GM12891 (cell line): ENCODE results near the gene RHOBTB3.

ENCODE experiments used
- PAX5 ChIP-seq: IDR thresholded peaks from 2 replicates; pipeline ENCODE4 v1.6.1; 2011; ENCODE audit warnings: low read length, moderate library complexity, mild to moderate bottlenecking; ENCODE audit not compliant: insufficient read depth, severe bottlenecking
- POLR2A ChIP-seq: IDR thresholded peaks from 2 replicates; pipeline ENCODE4 v1.6.1; 2011; ENCODE audit warnings: low read depth, low read length, control low read depth
- POLR2AphosphoS5 ChIP-seq: IDR thresholded peaks from 2 replicates; pipeline ENCODE4 v1.6.1; 2011; ENCODE audit warnings: low read depth, low read length, control low read depth
- POU2F2 ChIP-seq: IDR thresholded peaks from 2 replicates; pipeline ENCODE4 v1.6.1; 2011; ENCODE audit warnings: low read depth, mild to moderate bottlenecking, control low read depth, low read length, moderate library complexity
- SPI1 ChIP-seq: IDR thresholded peaks from 2 replicates; pipeline ENCODE4 v1.6.1; 2011; ENCODE audit warnings: low read depth, low read length, control low read depth
- TAF1 ChIP-seq: IDR thresholded peaks from 2 replicates; pipeline ENCODE4 v1.6.1; 2011; ENCODE audit warnings: low read depth, low read length, control low read depth

DNA sequence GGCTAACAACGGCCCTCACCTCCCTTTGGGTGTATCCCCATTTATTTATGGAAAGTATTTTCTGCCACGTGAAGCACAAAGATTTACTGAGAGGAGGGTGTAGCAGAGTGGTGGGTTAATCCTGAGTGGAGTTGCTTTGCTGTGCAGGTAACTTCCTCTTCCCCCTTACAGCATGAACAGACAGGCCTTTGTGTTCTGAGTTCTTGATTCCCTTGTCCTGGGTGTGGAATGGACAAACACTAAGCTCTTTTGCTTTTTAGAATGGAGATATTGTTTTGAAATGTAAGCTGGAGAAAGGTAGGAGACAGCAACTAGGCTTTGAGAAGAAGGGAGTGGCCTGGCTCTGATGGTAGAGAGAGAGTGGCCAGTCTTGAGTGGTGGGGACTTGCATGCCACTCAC is 108.5 kb downstream of the RHOBTB3 start:
- TF ChIP-seq TAF1 = no peak
- no peak for TF ChIP-seq POLR2A
- TF ChIP-seq POLR2AphosphoS5 = no peak
- no peak for TF ChIP-seq SPI1
- TF ChIP-seq PAX5 = no peak
- no peak for TF ChIP-seq POU2F2
